ENCODE data around the gene TECPR2.

Gene TECPR2

DNA sequence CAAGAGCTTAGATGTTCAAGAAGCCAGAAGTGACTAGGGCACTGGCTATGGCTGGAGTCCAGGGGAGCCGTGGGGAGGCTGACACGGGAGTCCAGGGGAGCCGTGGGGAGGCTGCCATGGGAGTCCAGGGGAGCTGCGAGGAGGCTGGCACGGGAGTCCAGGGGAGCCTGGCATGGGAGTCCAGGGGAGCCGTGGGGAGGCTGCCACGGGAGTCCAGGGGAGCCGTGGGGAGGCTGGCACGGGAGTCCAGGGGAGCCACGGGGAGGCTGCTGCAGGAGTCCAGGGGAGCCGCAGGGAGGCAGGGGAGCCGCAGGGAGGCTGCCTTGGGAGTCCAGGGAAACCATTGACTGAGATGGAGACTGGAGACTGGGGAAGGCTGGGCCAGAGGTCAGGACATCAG, 54.9 kb downstream of the TECPR2 start:
- DNase-seq (ENCODE audit: low read depth, low spot score) = no peak
- no peak overlapping the region for H3K4me3 ChIP-seq (ENCODE audit: low read length)

DNA sequence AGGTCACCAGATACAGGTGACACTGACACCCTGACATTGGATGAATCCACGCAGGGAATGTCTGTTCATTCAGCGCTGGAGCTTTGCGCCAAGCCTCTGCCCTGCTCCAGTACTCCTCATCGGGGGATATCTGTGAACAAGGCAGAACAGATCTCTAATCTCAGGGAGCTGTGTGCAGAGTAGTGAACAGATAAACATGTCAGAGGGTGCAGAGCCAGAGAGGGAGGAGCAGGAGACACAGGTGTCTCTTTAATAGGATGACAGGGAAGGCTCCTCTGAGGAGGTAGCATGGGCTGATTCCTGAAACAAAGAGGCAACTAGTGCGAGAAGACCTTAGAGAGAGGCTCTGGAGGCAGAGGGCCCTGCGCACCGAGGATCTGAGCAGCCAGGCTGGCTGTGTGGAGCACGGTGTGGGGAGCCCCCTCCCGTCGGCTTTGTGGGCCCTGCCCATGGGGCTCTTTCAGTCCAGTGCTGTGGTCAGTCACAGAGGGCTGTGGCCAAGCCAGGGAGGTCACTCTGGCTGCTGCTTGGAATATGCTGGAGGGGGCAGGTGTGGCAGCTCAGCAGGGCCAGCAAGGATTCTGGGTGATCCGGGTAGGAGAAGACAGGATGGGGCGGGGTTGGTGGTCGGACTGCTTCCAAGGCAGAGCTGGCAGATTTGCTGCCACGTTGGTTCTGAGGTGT, 55.6 kb downstream of the TECPR2 start:
- H3K4me3 ChIP-seq (ENCODE audit: low read length) = no peak overlapping the region
- DNase-seq (ENCODE audit: low read depth, low spot score) = no peak

DNA sequence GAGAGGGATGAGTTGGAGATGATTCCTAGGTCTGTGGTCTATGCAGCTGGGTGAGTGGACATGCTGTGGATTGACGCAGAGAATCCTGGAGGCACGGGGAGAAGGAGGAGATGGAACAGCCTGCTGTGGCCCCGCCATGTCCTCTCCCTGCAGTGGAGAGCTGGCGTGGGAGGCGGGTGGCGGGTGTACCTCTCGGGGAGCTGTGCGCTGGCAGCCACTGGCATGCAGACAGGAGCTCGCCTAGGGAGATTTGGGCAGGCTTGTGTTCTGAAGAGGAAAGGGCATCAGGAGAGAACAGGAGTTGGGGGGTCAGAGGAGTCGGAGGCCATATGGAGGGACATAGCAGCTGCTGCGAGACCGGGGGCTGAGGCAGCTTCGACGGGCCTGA, 56.1 kb downstream of the TECPR2 start:
- DNase-seq (ENCODE audit: low read depth, low spot score) = no peak
- no peak overlapping the region for H3K4me3 ChIP-seq (ENCODE audit: low read length)

DNA sequence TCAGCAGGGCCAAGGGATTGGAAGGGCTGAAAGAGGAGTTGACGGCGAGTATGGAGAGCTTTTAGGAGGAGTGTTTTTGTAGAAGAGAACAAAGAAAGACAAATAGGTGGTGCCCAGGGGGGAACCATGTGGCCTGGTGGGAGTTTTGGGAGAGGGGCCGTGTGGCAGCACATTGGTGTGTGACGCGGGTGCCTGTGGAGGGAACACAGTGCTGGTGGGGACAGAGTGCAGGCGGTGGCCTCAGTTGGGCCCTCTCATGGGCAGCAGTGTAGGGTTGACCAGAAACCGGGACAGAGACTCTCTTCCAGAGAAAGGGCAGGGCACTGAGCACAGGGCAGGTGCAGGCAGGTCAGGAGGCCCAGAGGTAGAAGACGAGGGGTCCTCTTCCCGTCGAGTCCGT, 56.5 kb downstream of the TECPR2 start:
- DNase-seq (ENCODE audit: low read depth, low spot score) = no peak
- H3K4me3 ChIP-seq (ENCODE audit: low read length) = no peak overlapping the region

DNA sequence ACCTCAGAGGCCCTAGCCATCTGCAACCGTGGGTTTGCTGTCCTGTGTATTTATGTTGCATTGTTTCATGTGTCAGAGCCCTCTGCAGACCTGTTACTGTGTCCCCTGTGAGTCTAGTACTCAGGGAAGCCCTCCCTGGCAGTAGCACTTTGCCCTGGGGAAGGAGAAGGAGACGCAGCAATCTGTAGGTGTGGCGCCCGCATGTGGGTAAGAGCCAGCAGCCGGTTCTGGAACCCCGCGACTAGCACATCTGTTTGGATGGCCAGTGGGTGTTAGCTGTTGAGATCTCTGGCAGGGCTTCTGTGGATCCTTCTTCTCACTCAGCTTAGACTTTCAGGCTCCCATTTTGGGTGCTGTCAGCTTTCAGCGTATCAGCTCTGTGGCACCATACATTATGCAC, 57.0 kb downstream of the TECPR2 start:
- H3K4me3 ChIP-seq (ENCODE audit: low read length) = no peak overlapping the region
- no peak for DNase-seq (ENCODE audit: low read depth, low spot score)

DNA sequence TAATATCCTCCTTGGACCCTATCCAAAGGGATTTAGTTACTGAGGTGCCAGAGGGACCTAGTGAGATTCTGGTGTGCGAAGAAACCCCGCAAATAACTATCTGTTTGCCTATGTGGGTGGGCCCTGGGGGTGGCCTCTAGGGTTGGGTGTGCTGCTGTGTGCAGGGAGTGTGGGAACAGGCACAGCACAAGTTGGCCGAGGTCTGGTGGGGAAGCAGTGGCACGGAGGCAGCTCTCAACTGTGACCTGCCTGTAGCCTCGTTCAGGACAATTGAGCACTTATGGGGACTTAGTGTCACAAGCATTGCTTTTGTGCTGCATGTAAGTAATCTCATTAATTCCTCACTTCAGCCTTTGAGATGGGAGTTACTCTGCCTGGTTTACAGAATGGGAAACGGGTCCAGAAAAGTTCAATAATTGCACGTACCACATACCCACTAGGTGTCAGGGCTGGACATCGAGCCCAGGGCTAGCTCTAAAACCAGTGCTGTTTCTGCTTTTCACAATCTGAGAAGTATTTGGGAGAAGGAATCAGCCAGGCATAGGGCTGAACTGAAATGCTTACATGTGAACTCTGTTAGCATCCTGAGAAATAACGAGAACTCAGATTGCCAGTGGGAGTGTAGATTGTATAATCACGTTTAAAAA, 58.8 kb downstream of the TECPR2 start:
- no peak overlapping the region for H3K4me3 ChIP-seq (ENCODE audit: low read length)
- no peak for DNase-seq (ENCODE audit: low read depth, low spot score)

DNA sequence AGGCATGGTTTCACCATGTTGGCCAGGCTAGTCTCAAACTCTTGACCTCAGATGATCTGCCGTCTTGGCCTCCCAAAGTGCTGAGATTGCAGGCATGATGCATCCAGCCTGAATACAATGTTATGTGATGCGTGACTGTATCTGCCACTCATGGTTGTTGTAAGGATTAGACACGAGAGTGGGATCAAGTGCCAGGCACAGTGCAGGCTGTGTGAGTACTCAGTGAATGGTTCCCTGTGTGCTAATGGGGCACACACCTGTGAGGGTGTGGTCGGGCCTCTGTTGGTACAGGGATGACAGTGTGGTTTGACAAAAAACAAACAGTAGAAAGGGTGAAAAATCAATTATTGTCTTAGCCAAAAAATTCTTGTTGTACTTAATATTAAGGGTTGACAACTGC, 61.8 kb downstream of the TECPR2 start:
- no peak overlapping the region for H3K4me3 ChIP-seq (ENCODE audit: low read length)
- DNase-seq (ENCODE audit: low read depth, low spot score) = no peak

DNA sequence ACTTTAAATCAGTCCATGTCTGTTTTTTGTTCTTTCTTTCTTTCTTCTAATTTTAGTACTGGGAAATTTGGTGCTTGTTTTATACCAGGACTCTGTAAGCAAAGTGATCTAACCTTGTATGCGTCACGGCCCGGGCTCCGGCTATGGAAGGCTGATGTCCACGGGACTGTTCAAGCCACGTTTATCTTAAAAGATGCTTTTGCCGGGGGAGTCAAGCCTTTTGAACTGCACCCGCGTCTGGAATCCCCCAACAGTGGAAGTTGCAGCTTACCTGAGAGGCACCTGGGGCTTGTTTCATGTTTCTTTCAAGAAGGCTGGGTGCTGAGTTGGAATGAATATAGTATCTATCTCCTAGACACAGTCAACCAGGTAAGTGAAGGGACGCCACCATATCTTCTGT, 62.2 kb downstream of the TECPR2 start:
- no peak for DNase-seq (ENCODE audit: low read depth, low spot score)
- no peak overlapping the region for H3K4me3 ChIP-seq (ENCODE audit: low read length)

DNA sequence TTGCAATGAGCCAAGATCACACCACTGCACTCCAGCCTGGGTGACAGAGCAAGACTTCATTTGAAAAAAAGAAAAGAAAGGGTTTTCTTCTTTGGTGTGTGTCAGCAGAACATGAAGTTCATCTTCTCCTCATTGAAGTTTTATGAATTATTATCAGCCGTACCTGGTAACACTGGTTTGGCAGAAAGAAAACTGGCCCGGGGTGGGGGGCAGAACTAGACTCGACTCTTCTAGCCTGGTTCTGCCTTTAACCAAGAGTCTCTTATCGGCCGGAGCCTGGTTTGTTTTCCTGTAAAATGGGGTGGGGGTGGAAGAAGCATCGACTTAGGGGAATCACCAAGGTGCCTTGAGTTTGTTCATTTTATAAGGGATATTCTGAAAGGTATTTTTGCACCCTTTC, 64.1 kb downstream of the TECPR2 start:
- H3K4me3 ChIP-seq (ENCODE audit: low read length) = no peak overlapping the region
- no peak for DNase-seq (ENCODE audit: low read depth, low spot score)

DNA sequence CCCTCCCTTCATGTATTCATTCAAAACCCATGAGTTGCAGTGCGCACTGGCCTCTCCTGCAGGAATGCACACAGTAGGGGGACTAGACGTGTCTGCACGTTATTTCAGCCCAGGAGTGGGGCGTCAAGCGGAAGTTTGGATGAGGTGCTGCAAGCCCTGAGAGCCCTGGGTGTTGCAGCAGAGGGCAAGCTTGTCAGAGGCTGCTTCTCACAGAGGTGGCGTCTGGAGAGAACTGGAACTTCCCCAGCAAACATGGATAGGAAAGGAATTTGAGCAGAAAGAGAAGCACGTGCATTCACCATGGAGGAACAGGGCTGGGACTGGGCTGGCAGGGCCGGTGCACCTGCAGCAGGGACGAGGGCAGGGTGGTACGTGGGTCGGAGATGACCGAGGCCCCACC, 64.9 kb downstream of the TECPR2 start:
- DNase-seq (ENCODE audit: low read depth, low spot score) = no peak
- no peak overlapping the region for H3K4me3 ChIP-seq (ENCODE audit: low read length)

DNA sequence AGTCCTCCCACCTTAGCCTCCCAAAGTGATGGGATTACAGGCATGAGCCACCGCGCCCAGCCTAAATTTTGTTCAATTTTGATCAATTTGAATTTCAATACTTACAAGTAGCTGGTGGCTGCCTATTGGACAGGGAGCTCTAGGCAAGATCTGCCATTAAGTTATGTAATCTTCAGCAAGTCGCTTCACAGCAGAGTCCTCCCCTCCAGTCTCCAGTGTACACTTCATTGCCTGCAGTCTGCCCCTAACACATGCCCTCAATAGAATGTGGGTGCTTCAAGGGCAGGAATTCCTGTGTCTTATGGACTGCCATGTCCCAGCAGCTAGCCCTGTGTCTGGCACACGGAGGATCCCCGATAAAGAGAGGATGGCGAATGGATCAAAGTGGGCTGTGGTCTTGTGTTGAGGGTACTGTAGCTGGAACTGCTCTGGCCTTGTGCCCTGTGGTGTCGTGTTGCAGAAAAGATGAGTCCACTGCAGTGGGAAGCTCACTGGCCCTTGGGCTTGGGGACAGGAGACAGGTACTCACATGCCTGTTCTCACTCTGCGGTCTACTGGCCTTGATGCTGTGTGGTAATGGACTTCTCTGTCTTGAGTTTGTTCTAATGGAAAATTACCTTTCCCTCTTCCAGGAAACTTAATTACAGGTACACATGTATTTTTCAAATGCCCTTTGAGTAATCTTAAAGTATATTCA, 67.6 kb downstream of the TECPR2 start:
- H3K4me3 ChIP-seq (ENCODE audit: low read length) = no peak overlapping the region
- DNase-seq (ENCODE audit: low read depth, low spot score) = no peak

DNA sequence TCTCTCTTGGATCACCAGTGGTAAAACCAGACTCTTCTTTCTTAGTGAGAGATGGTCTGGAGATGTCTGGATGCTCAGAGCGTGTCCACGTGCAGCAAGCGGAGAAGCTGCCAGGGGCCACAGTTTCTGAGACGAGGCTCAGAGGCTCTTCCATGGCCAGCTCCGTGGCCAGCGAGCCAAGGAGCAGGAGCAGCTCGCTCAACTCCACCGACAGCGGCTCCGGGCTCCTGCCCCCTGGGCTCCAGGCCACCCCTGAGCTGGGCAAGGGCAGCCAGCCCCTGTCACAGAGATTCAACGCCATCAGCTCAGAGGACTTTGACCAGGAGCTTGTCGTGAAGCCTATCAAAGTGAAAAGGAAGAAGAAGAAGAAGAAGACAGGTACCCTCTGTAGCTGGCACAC, 69.0 kb downstream of the TECPR2 start:
- DNase-seq (ENCODE audit: low read depth, low spot score) = no peak
- H3K4me3 ChIP-seq (ENCODE audit: low read length) = no peak overlapping the region

DNA sequence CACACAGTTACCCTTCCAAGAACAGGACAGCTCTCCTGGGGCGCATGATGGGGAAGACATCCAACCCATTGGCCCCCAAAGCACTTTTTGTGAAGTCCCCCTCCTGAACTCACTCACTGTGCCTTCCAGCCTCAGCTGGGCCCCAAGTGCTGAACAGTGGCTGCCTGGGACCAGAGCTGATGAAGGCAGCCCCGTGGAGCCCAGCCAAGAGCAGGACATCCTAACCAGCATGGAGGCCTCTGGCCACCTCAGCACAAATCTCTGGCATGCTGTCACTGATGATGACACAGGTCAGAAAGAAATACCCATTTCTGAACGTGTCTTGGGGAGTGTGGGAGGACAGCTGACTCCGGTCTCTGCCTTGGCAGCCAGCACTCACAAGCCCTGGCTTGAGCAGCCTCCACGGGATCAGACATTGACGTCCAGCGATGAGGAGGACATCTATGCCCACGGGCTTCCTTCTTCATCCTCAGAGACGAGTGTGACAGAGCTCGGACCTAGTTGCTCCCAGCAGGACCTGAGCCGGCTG, 72.0 kb downstream of the TECPR2 start:
- no peak for DNase-seq (ENCODE audit: low read depth, low spot score)
- no peak overlapping the region for H3K4me3 ChIP-seq (ENCODE audit: low read length)

DNA sequence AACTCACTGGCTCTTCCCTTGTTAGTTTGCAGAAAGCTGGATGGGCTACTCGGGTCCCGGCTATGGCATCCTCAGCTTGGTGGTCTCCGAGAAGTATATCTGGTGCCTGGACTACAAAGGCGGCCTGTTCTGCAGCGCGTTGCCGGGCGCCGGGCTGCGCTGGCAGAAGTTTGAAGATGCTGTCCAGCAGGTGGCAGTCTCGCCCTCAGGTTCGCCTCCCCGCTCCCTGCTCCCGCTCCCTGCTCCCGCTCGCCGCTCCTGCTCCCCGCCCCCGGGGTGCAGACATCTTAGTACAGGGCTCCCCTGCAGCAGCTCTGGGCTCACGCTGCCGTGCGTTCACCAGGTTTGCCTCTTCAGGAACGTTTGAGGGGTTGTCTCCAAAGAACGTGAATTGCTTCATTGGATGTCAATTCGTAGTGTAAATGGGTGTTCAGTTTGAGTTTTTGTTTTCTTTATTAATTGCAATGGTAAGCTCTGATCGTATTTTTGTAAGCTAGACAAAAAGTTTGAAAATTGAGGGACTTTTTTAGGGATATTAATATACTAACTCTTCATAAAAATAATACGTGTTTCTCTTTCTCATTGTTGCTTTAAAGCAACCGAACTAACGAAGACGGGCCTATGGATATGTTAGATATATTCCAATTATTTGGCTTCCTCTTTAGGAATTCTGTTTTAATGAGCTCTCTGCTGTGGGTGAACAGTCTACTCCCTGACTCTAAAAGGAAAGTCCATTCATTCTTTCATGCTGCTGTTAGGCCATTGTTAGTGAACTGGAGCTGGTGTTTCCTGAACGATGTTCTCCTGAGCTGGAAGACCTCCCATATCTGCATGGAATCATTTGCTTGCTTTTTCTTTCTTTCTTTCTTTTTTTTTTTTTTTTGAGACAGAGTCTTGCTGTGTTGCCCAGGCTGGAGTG, 75.5 kb downstream of the TECPR2 start:
- DNase-seq (ENCODE audit: low read depth, low spot score) = peak; percentile 20
- H3K4me3 ChIP-seq (ENCODE audit: low read length) = no peak overlapping the region

DNA sequence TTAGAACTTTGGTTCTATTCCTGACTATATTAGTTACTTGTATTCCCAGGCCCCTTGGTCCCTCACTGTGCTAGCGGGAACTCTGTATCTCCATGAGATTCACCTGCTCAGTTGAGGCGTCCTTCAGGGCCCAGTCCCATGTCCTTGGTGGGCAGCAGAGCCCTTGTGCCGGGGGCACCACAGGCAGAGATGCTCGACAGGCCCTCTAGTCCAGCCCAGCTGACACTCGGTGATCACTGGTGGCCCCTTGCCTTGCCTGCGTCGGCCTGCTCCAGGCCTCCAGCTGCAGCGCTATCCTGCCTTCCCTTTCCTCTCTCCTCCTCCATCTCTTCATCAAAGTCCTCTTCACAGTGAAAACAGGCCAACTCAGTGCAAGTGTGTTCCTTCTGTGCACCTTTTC, 76.8 kb downstream of the TECPR2 start:
- no peak for DNase-seq (ENCODE audit: low read depth, low spot score)
- no peak overlapping the region for H3K4me3 ChIP-seq (ENCODE audit: low read length)

DNA sequence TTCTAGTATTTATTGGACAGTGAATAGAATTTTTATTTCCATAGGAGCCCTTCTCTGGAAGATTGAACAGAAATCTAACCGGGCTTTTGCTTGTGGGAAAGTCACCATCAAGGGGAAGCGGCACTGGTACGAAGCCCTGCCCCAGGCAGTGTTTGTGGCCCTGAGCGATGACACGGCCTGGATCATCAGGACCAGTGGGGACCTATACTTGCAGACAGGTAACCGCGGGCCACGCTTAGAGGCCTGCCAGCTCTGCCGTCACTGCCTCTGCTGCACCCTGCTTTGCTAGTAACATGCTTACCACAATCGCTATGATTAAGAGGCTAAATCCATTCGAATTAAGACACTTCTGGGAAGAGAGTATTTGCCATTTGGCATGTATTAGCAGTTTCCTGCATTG, 77.7 kb downstream of the TECPR2 start:
- DNase-seq (ENCODE audit: low read depth, low spot score) = no peak

DNA sequence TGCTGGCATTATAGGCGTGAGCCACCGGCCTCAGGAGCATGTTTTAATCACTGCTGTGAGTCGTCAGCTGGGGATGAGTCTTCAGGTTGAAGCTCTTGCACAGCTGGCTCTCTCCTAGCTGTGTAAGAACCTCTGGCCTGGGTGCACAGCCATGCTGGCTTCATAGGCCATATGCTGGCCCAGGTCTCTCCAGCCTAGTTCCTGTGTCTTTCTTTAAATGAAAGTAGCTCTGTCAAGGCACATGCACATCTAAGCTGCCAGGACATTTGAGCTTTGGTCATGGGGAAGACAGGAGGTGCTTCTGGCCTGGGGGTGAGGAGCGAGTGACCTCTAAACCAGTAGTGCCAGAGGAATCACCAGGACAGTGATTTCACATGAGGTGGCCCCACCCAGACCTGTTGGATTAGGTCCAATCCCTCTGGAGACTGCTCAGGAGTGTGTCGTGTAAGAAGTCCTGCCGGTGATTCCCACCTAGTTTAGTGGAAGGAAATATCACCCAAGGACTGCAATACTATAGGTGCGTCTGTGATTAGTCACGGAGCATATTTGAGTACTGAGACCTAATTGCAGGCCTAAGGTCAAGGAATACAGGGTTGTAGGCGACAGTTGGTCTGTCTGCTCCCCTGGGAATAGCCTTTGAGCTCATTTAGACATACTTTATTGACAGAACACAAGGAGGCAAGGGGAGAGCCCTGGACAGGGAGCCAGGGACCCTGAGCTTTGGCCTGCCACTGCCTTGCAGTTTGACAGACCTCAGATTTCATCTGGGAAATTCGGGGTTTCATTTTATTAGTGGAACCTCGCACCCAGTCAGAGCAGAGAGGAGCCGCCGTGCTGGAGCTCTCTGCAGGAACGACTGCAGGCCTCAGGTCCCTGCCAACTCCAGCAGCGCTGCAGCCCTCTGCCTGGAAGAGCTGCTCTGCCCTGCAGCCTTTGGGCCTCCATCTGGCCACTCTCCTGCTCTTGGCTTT, 79.8 kb downstream of the TECPR2 start:
- no peak for DNase-seq (ENCODE audit: low read depth, low spot score)
- no peak overlapping the region for H3K4me3 ChIP-seq (ENCODE audit: low read length)

More for the DNA sequence above, 77.7 kb downstream of the TECPR2 start:
- no peak overlapping the region for H3K4me3 ChIP-seq (ENCODE audit: low read length)

DNA sequence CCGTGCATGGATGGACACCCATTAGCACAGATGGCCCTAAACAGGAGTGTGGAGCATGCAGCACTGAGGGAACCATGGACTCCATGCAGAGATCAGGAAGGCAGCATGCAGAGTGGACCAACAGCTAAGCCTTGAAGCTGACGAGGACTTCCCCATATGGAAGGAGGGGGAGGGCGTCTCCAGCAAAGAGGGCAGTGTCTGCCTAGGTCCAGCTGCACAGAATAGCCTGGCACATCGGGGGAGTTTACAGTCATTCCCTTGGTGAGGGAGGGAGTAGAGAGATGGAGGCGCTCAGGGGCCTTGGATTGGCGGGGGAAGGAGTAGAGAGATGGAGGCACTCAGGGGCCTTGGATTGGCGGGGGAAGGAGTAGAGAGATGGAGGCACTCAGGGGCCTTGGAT, 82.3 kb downstream of the TECPR2 start:
- DNase-seq (ENCODE audit: low read depth, low spot score) = no peak
- no peak overlapping the region for H3K4me3 ChIP-seq (ENCODE audit: low read length)

All from Jurkat, Clone E6-1 (cell line).